A549 (cell line): Measurements from ENCODE around the gene TMEM213.

ENCODE experiments used
- CHD2 ChIP-seq: fragments of 150-350 bp; IDR thresholded peaks from 2 replicates; pipeline ENCODE4 v1.6.1; 2014; ENCODE audit warnings: low read length; ENCODE audit not compliant: partially characterized antibody
- CTCF ChIP-seq: fragments of >200 bp; sonication (Bioruptor Twin); formaldehyde crosslinking; IDR thresholded peaks from 3 replicates; pipeline ENCODE4 v1.5.1; 2016
- EP300 ChIP-seq, 2 experiments: fragments of >200 bp; sonication (Bioruptor Twin); formaldehyde crosslinking; IDR thresholded peaks; 2 replicates in 1 of 2; 3 replicates in 1 of 2; pipeline ENCODE4 v1.6.1; 2016 to 2017
- HOXA7 ChIP-seq: fragments of 250-450 bp; sonication (Bioruptor Pico); IDR thresholded peaks from 2 replicates; pipeline ENCODE4 v1.5.0; 2020; ENCODE audit warnings: mild to moderate bottlenecking, moderate library complexity
- MAX ChIP-seq: IDR thresholded peaks from 2 replicates; pipeline ENCODE4 v1.6.1; 2012
- POLR2AphosphoS2 ChIP-seq: conservative IDR thresholded peaks from 2 replicates; pipeline ENCODE4 v1.6.1; 2012; ENCODE audit warnings: low read length, improper control_type of control experiment, inconsistent platforms
- SREBF2 ChIP-seq: fragments of 450-650 bp; IDR thresholded peaks from 2 replicates; pipeline ENCODE4 v1.6.1; 2014; ENCODE audit warnings: mild to moderate bottlenecking, moderate library complexity
- ZC3H11A ChIP-seq: fragments of 450-650 bp; IDR thresholded peaks from 2 replicates; pipeline ENCODE4 v1.6.1; 2014; ENCODE audit warnings: antibody characterized with exemption, mild to moderate bottlenecking

GRCh38 chr7:138828302-138828701 lies 30.5 kb downstream of the TMEM213 start:
- TF ChIP-seq ZC3H11A (no peak), EP300 (IDR thresholded peaks at IDR 0.05) (no peak), MAX (no peak), CTCF (no peak), SREBF2 (no peak), POLR2AphosphoS2 (no peak), HOXA7 (no peak), CHD2 (no peak)
